ENCODE results near the gene TRMT112.

GRCh38 chr11:64358536-64358906 lies 41.2 kb upstream of the TRMT112 start:
- TF ChIP-seq, protein P1, sequence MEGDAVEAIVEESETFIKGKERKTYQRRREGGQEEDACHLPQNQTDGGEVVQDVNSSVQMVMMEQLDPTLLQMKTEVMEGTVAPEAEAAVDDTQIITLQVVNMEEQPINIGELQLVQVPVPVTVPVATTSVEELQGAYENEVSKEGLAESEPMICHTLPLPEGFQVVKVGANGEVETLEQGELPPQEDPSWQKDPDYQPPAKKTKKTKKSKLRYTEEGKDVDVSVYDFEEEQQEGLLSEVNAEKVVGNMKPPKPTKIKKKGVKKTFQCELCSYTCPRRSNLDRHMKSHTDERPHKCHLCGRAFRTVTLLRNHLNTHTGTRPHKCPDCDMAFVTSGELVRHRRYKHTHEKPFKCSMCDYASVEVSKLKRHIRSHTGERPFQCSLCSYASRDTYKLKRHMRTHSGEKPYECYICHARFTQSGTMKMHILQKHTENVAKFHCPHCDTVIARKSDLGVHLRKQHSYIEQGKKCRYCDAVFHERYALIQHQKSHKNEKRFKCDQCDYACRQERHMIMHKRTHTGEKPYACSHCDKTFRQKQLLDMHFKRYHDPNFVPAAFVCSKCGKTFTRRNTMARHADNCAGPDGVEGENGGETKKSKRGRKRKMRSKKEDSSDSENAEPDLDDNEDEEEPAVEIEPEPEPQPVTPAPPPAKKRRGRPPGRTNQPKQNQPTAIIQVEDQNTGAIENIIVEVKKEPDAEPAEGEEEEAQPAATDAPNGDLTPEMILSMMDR (IDR thresholded peaks at IDR 0.05) = no peak
- no peak for TF ChIP-seq POLR2A (IDR thresholded peaks at IDR 0.05)

Data from thyroid gland (tissue), 4 donors.